DND-41 (cell line): Measurements from ENCODE around the gene LIN9.

ENCODE experiments used
- ATAC-seq: fragments of 200-7000 bp; cut with Tn5 transposase; 3 replicates; pipeline ENCODE4 v1.9.1; 2021; ENCODE audit warnings: low read depth; ENCODE audit not compliant: insufficient read depth
- DNase-seq: peaks from one replicate; pipeline ENCODE4 v3.0.0-alpha.2; 2020
- H2AFZ ChIP-seq: 2 replicates; pipeline ENCODE4 v1.6.0; 2012; ENCODE audit warnings: low read depth, low read length
- H3K27ac ChIP-seq: 2 replicates; pipeline ENCODE4 v1.5.1; 2012; ENCODE audit warnings: low read length, inconsistent platforms
- H3K27me3 ChIP-seq: fragments of 200-600 bp; sonication (generic); 2 replicates; pipeline ENCODE4 v1.6.0; 2012; ENCODE audit warnings: low read length, mild to moderate bottlenecking, inconsistent platforms; ENCODE audit not compliant: insufficient read depth, poor library complexity
- H3K36me3 ChIP-seq: 2 replicates; pipeline ENCODE4 v1.5.1; 2012; ENCODE audit warnings: low read length, inconsistent platforms; ENCODE audit not compliant: insufficient read depth
- H3K4me1 ChIP-seq: 2 replicates; pipeline ENCODE4 v1.5.1; 2012; ENCODE audit warnings: mild to moderate bottlenecking, low read length; ENCODE audit not compliant: insufficient read depth
- H3K4me2 ChIP-seq: 2 replicates; pipeline ENCODE4 v1.6.0; 2012; ENCODE audit warnings: mild to moderate bottlenecking, moderate library complexity, low read length, inconsistent platforms; ENCODE audit not compliant: insufficient read depth
- H3K4me3 ChIP-seq, 2 experiments: fragments of 200-600 bp in 1 of 2; shearing (Covaris generic) in 1 of 2; 2 replicates each; pipeline ENCODE4 v1.5.1; 2012 to 2016; ENCODE audit warnings: inconsistent platforms in 2 of 2, low read length in 2 of 2, mild to moderate bottlenecking in 2 of 2, low read depth in 1 of 2, moderate library complexity in 1 of 2
- H3K79me2 ChIP-seq: 2 replicates; pipeline ENCODE4 v1.6.0; 2012; ENCODE audit warnings: low read length, inconsistent platforms; ENCODE audit not compliant: insufficient read depth
- H3K9ac ChIP-seq: 2 replicates; pipeline ENCODE4 v1.6.0; 2012; ENCODE audit warnings: low read depth, mild to moderate bottlenecking, inconsistent platforms, low read length, moderate library complexity
- H3K9me3 ChIP-seq: 2 replicates; pipeline ENCODE4 v1.5.1; 2012; ENCODE audit warnings: low read length, moderate library complexity, mild to moderate bottlenecking, inconsistent platforms; ENCODE audit not compliant: insufficient read depth, severe bottlenecking
- H4K20me1 ChIP-seq: 2 replicates; pipeline ENCODE4 v1.6.0; 2012; ENCODE audit warnings: low read length; ENCODE audit not compliant: insufficient read depth
- CTCF ChIP-seq: IDR thresholded peaks from 2 replicates; pipeline ENCODE4 v1.5.1; 2012; ENCODE audit warnings: borderline replicate concordance, low read length, moderate library complexity, mild to moderate bottlenecking; ENCODE audit not compliant: poor library complexity, severe bottlenecking; ENCODE audit errors: extremely low read depth
- EZH2 ChIP-seq: IDR thresholded peaks from 3 replicates; pipeline ENCODE4 v1.6.1; 2012; ENCODE audit warnings: borderline replicate concordance, low read depth, mild to moderate bottlenecking, moderate library complexity, low read length, inconsistent platforms; ENCODE audit not compliant: severe bottlenecking

LIN9 gene

GRCh38 chr1:226202246-226202645 lies 106.7 kb downstream of the LIN9 start:
- no peaks in the 10 kb centered on the region for H4K20me1 ChIP-seq
- no peaks in the 10 kb centered on the region for H3K4me1 ChIP-seq
- no peak overlapping the region for H2AFZ ChIP-seq
- H3K9me3 ChIP-seq = no peaks in the 10 kb centered on the region
- H3K4me3 ChIP-seq = no peak overlapping the region
- H3K4me2 ChIP-seq = no peak overlapping the region
- peaks cover 3% of the 10 kb centered on the region for H3K27me3 ChIP-seq
- no peak for TF ChIP-seq CTCF
- TF ChIP-seq EZH2 = no peak
- no peak overlapping the region for H3K9ac ChIP-seq
- H3K36me3 ChIP-seq = no peaks in the 10 kb centered on the region
- ATAC-seq (no peak), DNase-seq (no peak)
- H3K79me2 ChIP-seq = no peaks in the 10 kb centered on the region
- no peak overlapping the region for H3K27ac ChIP-seq

GRCh38 chr1:226201029-226201593 lies 107.9 kb downstream of the LIN9 start:
- Histone ChIP-seq H3K9me3 (no peaks in the 10 kb centered on the region), H3K9ac (no peak overlapping the region), H3K27me3 (peaks cover 3% of the 10 kb centered on the region), H3K4me3 (no peak overlapping the region), H2AFZ (no peak overlapping the region; the same call in 1 of the 2 replicates), H4K20me1 (no peaks in the 10 kb centered on the region), H3K4me1 (no peaks in the 10 kb centered on the region), H3K4me2 (no peak overlapping the region), H3K27ac (no peak overlapping the region), H3K79me2 (no peaks in the 10 kb centered on the region), H3K36me3 (no peaks in the 10 kb centered on the region)
- ATAC-seq (no peak), DNase-seq (no peak)
- TF ChIP-seq CTCF (peak; percentile 46), EZH2 (no peak)

- H3K4me2 ChIP-seq = no peak overlapping the region
- H3K4me1 ChIP-seq = no peaks in the 10 kb centered on the region
- no peak overlapping the region for H2AFZ ChIP-seq
- H3K27ac ChIP-seq = no peak overlapping the region
- no peaks in the 10 kb centered on the region for H3K79me2 ChIP-seq
- no peak overlapping the region for H3K9ac ChIP-seq
- peaks cover 3% of the 10 kb centered on the region for H3K27me3 ChIP-seq
- ATAC-seq (no peak), DNase-seq (no peak)
- H3K36me3 ChIP-seq = no peaks in the 10 kb centered on the region
- no peaks in the 10 kb centered on the region for H4K20me1 ChIP-seq
- TF ChIP-seq CTCF (no peak), EZH2 (no peak)
- H3K9me3 ChIP-seq = no peaks in the 10 kb centered on the region
- no peak overlapping the region for H3K4me3 ChIP-seq
Observed at GRCh38 chr1:226199971-226200370, 109.0 kb downstream of the LIN9 start.
